Left ventricle myocardium inferior (tissue), 1 donor: Measurements from ENCODE around the gene RBL1. TPM values are rescaled to one million over a fixed set of nuclear protein-coding genes. Genes with fewer than 3 reads are reported as not detected.
"Not testable (repeated sequence)": the region's sequence is repeated elsewhere in the genome, so short reads cannot be mapped to it uniquely, and the experiment has no call there.

Source experiments
- DNase-seq: peaks from one replicate; pipeline ENCODE4 v3.0.0-alpha.2; 2020
- H3K27ac ChIP-seq: fragments of 200-600 bp; replicated peaks from 2 replicates; pipeline ENCODE4 v1.8.0; 2021
- H3K27me3 ChIP-seq: fragments of 200-600 bp; 2 replicates; pipeline ENCODE4 v1.8.0; 2021; ENCODE audit warnings: low read depth
- H3K36me3 ChIP-seq: fragments of 200-600 bp; 2 replicates; pipeline ENCODE4 v1.8.0; 2021
- H3K4me1 ChIP-seq: fragments of 200-600 bp; 2 replicates; pipeline ENCODE4 v1.8.0; 2021
- H3K4me3 ChIP-seq: fragments of 200-600 bp; 2 replicates; pipeline ENCODE4 v1.8.0; 2021; ENCODE audit warnings: mild to moderate bottlenecking, moderate library complexity
- H3K9me3 ChIP-seq: fragments of 200-600 bp; replicated peaks from 2 replicates; pipeline ENCODE4 v1.8.0; 2021
- intact Hi-C: fragments of 100-400 bp; cut with micrococcal nuclease; formaldehyde crosslinking; loops from one replicate; pipeline ENCODE4 v1.11.0; 2022
- total RNA-seq: library from RNA; stranded (reverse); fragmentation: NEBNext Ultra II Directional; extraction: Animal tissue kit (Norgen Biotek cat#: 25700); gene quantifications from one replicate; pipeline ENCODE4 v1.2.1, GENCODE V29; 2021
- TF ChIP-seq, protein P1 (sequence below): fragments of 200-600 bp; IDR thresholded peaks from 2 replicates; pipeline ENCODE4 v1.8.0; 2021; ENCODE audit warnings: antibody characterized with exemption, mild to moderate bottlenecking, borderline replicate concordance
- donor health status: DM: no; HTN: yes; CAD: no; lungs with severe emphysema.

Gene RBL1
- total RNA-seq, 1 donor from 2014 or later = 4.7 TPM

DNA sequence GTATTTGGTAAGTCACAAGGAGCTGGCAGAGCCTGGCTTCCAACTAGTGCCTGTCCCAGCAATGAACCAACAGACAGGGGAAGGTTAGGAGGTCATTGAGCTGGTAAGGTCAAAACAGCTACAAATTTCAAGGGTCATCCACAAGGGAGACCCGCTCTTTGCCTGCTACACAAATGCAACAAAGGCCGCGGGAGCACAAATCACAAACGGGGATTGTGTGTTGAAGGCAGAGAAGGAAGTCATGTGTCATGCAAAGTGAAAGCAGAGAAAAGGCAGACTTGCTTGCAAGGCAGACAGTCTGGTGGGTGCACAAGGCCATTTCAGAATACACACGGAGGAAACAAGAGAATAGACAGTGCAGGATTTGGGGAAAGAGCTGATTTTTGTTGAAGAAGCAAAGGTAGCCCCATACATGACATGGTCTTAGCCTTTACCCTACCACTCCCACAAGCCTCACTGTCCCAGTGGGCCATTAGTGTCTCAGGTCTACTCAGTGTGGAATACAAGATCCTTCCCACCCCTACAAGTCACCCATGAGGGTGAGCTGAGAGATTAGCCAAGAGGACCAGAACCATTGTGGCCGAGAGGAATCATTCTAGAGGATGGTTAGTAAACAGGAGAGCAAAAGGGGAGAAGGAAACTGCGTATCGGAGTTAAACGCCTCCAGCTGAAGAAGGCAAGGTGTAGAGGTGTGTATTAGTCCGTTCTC, 126.2 kb downstream of the RBL1 start:
- Histone ChIP-seq H3K9me3 (no peaks in the 10 kb centered on the region), H3K4me1 (peaks cover 8% of the 10 kb centered on the region), H3K27ac (peak overlapping the region; percentile 27), H3K27me3 (no peaks in the 10 kb centered on the region), H3K4me3 (no peak overlapping the region), H3K36me3 (no peaks in the 10 kb centered on the region)
- no peak for DNase-seq
- intact Hi-C loops = no loop called here
- TF ChIP-seq, protein P1, sequence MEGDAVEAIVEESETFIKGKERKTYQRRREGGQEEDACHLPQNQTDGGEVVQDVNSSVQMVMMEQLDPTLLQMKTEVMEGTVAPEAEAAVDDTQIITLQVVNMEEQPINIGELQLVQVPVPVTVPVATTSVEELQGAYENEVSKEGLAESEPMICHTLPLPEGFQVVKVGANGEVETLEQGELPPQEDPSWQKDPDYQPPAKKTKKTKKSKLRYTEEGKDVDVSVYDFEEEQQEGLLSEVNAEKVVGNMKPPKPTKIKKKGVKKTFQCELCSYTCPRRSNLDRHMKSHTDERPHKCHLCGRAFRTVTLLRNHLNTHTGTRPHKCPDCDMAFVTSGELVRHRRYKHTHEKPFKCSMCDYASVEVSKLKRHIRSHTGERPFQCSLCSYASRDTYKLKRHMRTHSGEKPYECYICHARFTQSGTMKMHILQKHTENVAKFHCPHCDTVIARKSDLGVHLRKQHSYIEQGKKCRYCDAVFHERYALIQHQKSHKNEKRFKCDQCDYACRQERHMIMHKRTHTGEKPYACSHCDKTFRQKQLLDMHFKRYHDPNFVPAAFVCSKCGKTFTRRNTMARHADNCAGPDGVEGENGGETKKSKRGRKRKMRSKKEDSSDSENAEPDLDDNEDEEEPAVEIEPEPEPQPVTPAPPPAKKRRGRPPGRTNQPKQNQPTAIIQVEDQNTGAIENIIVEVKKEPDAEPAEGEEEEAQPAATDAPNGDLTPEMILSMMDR = no peak

DNA sequence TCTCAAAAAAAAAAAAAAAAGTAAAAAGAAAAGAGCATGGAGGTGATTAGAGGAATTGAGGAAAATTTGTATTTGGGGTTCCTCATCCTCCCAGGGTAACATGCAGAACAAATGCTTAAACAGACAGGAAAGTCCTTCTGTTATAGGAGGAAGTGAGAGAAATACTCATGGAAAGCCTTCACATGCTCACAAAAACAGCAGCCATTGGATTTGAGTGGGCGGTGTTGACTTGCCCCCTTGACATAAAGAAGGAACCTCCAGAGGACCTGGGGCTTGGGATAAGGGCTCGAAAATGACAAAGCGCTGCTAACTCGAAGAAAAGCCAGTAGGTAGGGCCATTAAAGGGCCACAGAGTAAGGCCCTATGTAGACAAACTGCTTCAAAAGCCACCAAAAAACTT, 126.7 kb downstream of the RBL1 start:
- Histone ChIP-seq H3K36me3 (no peaks in the 10 kb centered on the region), H3K27me3 (no peaks in the 10 kb centered on the region), H3K4me1 (peaks cover 8% of the 10 kb centered on the region), H3K4me3 (no peak overlapping the region), H3K9me3 (no peaks in the 10 kb centered on the region), H3K27ac (peak overlapping the region; percentile 27)
- intact Hi-C loops = no loop called here
- DNase-seq = no peak
- TF ChIP-seq, protein P1 = no peak

DNA sequence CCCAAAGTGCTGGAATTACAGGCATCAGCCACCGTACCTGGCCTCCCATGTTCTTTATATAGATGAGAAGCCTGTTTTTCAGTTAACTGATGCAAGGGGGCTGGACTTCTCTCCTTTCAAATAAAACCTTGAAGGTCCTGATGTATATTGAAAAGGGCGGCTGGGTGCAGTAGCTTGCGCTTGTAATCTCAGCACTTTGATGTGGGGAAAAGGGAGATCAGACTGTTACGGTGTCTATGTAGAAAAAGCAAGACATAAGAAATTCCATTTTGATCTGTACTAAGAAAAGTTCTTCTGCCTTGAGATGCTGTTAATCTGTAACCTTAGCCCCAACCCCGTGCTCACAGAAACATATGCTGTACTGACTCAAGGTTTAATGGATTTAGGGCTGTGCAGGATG, 128.2 kb downstream of the RBL1 start:
- Histone ChIP-seq H3K9me3 (peaks cover 1% of the 10 kb centered on the region), H3K27me3 (no peaks in the 10 kb centered on the region), H3K36me3 (no peaks in the 10 kb centered on the region), H3K4me1 (peaks cover 8% of the 10 kb centered on the region), H3K27ac (no peak overlapping the region), H3K4me3 (no peak overlapping the region)
- DNase-seq = no peak
- intact Hi-C loops = no loop called here
- TF ChIP-seq, protein P1 = no peak

DNA sequence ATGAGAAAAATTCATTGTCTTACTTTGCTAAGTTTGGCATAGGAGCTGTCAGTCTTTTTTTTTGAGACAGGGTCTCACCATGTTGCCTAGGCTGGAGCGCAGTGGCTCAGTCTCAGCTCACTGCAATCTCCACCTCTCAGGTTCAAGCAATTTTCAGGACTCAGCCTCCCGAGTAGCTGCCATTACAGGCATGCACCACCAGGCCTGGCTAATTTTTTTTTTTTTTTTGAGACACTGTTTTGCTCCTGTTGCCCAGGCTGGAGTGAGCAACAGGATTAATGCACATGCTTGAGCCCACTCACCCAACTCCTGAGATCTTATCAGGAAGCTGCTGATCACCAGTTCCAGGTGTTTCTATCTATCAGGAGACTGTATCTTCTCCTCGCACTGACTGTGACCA, 128.8 kb downstream of the RBL1 start:
- H3K27me3 ChIP-seq, H3K9me3 ChIP-seq, H3K36me3 ChIP-seq, H3K27ac ChIP-seq, H3K4me3 ChIP-seq, DNase-seq, H3K4me1 ChIP-seq, intact Hi-C loops: not testable (repeated sequence)

DNA sequence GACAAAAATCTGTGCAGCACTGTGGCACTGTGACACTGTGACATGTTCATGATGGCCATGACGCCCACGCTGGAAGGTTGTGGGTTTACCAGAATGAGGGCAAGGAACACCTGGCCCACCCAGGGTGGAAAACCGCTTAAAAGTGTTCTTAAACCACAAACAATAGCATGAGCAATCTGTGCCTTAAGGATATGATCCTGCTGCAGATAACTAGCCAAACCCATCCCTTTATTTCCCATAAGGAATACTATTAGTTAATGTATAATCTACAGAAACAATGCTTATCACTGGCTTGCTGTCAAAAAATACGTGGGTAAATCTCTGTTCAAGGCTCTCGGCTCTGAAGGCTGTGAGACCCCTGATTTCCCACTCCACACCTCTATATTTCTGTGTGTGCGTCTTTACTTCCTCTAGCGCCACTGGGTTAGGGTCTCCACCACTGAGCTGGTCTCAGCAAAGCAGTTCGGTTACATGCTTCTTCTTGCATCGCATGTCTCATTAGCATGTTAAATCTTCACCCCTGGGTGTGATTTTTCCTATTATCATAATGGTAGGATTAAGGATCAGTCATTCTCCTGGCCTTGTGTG, 133.3 kb downstream of the RBL1 start:
- H3K4me1 ChIP-seq, intact Hi-C loops, H3K27me3 ChIP-seq, H3K27ac ChIP-seq, H3K9me3 ChIP-seq, H3K4me3 ChIP-seq, H3K36me3 ChIP-seq, DNase-seq: not testable (repeated sequence)

DNA sequence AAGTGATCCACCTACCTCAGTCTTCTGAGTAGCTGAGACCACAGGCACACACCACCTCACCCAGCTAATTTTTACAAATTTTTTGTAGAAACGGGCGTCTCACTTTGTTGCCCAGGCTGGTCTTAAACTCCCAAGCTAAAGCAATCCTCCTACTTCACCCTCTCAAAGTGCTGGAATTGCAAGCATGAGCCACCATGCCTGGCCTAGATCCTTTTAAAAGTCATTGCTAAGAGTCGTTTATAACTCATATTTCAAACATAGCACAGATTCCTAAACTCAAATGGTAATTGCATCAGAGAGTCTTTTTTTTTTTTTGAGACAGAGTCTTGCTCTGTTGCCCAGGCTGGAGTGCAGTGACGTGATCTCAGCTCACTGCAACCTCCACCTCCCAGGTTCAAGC, 136.6 kb downstream of the RBL1 start:
- no peak for DNase-seq
- no peaks in the 10 kb centered on the region for H3K36me3 ChIP-seq
- H3K9me3 ChIP-seq = peaks cover 8% of the 10 kb centered on the region
- peaks cover 4% of the 10 kb centered on the region for H3K4me1 ChIP-seq
- no peak overlapping the region for H3K4me3 ChIP-seq
- intact Hi-C loops = no loop called here
- H3K27ac ChIP-seq = no peak overlapping the region
- no peaks in the 10 kb centered on the region for H3K27me3 ChIP-seq
- TF ChIP-seq, protein P1 = no peak
